GM18519 (cell line): Measurements from ENCODE around the gene ZNF41.
"Not testable (repeated sequence)": the region's sequence is repeated elsewhere in the genome, so short reads cannot be mapped to it uniquely, and the experiment has no call there.

ENCODE experiments used
- ATAC-seq: cut with Tn5 transposase; IDR thresholded peaks from one replicate; pipeline ENCODE4 v1.9.1; 2021; ENCODE audit warnings: mild to moderate bottlenecking, moderate library complexity; ENCODE audit not compliant: unreplicated experiment, low FRiP score

The ZNF41 gene

GRCh38 chrX:47497271-47497888 is 14.4 kb upstream of the ZNF41 start:
- no peak for ATAC-seq

- ATAC-seq = not testable (repeated sequence)
Observed at GRCh38 chrX:47492133-47492532, 9.1 kb upstream of the ZNF41 start.

- ATAC-seq = no peak
Observed at GRCh38 chrX:47489507-47490275, 6.7 kb upstream of the ZNF41 start.

- no peak for ATAC-seq
Observed at GRCh38 chrX:47484885-47485284, 1.9 kb upstream of the ZNF41 start.

GRCh38 chrX:47483306-47484268 is 565 bp upstream of the ZNF41 start:
- no peak for ATAC-seq

GRCh38 chrX:47482065-47482511 is 934 bp downstream of the ZNF41 start:
- no peak for ATAC-seq

- ATAC-seq = no peak
Observed at GRCh38 chrX:47481160-47481559, 1.9 kb downstream of the ZNF41 start.

- ATAC-seq = no peak
Observed at GRCh38 chrX:47480576-47480975, 2.4 kb downstream of the ZNF41 start.

GRCh38 chrX:47475476-47475875 is 7.5 kb downstream of the ZNF41 start:
- no peak for ATAC-seq

- no peak for ATAC-seq
Observed at GRCh38 chrX:47467106-47467505, 15.9 kb downstream of the ZNF41 start.

- ATAC-seq = no peak
Observed at GRCh38 chrX:47460561-47460960, 22.5 kb downstream of the ZNF41 start.

- ATAC-seq = no peak
Observed at GRCh38 chrX:47458528-47458927, 24.5 kb downstream of the ZNF41 start.

GRCh38 chrX:47456080-47456479 is 26.9 kb downstream of the ZNF41 start:
- ATAC-seq = no peak

GRCh38 chrX:47452112-47452511 is 30.9 kb downstream of the ZNF41 start:
- no peak for ATAC-seq

GRCh38 chrX:47448165-47448806 is 34.7 kb downstream of the ZNF41 start:
- ATAC-seq = no peak

- ATAC-seq = no peak
Observed at GRCh38 chrX:47447607-47448006, 35.4 kb downstream of the ZNF41 start.

- ATAC-seq = no peak
Observed at GRCh38 chrX:47446971-47447370, 36.1 kb downstream of the ZNF41 start.

GRCh38 chrX:47446431-47446830 is 36.6 kb downstream of the ZNF41 start:
- no peak for ATAC-seq

- ATAC-seq = no peak
Observed at GRCh38 chrX:47430925-47431324, 52.1 kb downstream of the ZNF41 start.

GRCh38 chrX:47422444-47422843 is 60.6 kb downstream of the ZNF41 start:
- no peak for ATAC-seq
